Fibroblast of mammary gland (primary cell): ENCODE results near the gene MIS12.

ENCODE experiments used
- DNase-seq: peaks from one replicate; pipeline ENCODE4 v3.0.0-alpha.2; 2010; ENCODE audit warnings: low read depth
- H3K4me3 ChIP-seq: 2 replicates; pipeline ENCODE4 v1.5.1; 2011; ENCODE audit warnings: low read depth, mild to moderate bottlenecking, low read length, moderate library complexity; ENCODE audit not compliant: control insufficient read depth
- TF ChIP-seq, protein P1 (sequence below): conservative IDR thresholded peaks from 2 replicates; pipeline ENCODE4 v1.5.1; 2011; ENCODE audit warnings: low read depth, low read length, inconsistent platforms; ENCODE audit not compliant: control insufficient read depth, insufficient read depth

Gene MIS12

GRCh38 chr17:5532581-5532980 lies 46.2 kb downstream of the MIS12 start:
- TF ChIP-seq, protein P1, sequence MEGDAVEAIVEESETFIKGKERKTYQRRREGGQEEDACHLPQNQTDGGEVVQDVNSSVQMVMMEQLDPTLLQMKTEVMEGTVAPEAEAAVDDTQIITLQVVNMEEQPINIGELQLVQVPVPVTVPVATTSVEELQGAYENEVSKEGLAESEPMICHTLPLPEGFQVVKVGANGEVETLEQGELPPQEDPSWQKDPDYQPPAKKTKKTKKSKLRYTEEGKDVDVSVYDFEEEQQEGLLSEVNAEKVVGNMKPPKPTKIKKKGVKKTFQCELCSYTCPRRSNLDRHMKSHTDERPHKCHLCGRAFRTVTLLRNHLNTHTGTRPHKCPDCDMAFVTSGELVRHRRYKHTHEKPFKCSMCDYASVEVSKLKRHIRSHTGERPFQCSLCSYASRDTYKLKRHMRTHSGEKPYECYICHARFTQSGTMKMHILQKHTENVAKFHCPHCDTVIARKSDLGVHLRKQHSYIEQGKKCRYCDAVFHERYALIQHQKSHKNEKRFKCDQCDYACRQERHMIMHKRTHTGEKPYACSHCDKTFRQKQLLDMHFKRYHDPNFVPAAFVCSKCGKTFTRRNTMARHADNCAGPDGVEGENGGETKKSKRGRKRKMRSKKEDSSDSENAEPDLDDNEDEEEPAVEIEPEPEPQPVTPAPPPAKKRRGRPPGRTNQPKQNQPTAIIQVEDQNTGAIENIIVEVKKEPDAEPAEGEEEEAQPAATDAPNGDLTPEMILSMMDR = no peak
- H3K4me3 ChIP-seq = no peak overlapping the region
- no peak for DNase-seq

GRCh38 chr17:5533486-5534315 lies 47.3 kb downstream of the MIS12 start:
- no peak for DNase-seq
- no peak overlapping the region for H3K4me3 ChIP-seq
- TF ChIP-seq, protein P1 = no peak

- TF ChIP-seq, protein P1 = no peak
- H3K4me3 ChIP-seq = no peak overlapping the region
- DNase-seq = no peak
Observed at GRCh38 chr17:5535436-5535835, 49.1 kb downstream of the MIS12 start.

DNA sequence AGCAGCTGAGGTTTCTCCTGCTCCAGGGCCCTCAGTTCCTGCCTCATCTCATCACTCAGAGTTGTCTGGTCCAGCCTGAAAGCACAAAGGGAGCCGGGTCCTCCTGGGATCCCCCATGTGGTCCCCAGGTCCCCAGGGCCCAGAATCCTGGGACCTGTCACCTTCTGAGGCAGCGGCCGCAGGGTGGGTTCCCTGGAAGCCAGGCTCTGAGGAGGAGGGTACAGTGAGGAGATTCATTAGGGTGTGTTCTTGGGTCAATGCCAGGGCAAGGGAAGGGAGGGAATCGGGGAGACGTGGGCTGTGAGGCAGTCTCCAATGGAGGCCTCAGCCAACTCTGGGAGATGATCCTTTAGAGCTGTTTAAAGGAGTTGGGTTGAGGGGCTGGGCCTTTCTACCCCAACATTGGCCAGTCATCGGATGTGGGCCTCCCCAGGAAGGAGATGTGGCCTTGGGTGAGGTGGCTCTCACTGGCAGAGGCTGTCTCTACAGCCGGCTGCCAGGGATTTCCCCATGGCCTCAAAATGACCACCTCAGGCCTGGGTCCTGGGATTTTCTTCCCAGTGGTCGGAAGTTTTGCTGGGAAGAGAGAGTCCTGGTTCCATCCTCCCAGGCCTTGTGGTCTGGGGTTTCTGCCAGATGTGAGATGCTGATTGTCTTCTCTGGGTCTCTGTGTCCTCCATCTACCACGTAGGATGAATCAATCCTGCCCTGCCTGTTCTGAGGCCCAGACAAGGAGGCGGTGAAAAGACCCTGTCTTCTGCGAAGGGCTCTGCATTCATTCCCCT lies 50.7 kb downstream of the MIS12 start:
- TF ChIP-seq, protein P1 = no peak
- H3K4me3 ChIP-seq = no peak overlapping the region
- peak; percentile 60 for DNase-seq

DNA sequence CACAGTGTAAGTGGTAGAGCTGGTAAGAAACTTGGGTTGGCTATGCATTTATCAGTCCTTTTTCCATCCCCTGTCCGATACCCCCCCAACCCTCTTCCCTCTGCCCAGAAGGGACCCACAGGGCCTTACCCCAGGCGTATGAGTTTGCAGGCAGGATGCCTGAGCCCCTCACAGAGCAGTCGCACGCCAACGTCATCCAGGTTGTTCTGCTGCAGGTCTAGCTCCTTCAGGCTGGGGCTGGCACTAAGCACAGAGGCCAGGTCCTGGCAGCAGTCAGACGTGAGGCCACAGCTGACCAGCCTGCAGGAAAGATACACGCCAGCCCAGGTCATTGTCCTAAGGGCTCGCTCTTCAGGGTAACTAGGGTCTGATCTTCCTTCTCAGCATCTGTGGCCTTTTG lies 52.9 kb downstream of the MIS12 start:
- no peak overlapping the region for H3K4me3 ChIP-seq
- TF ChIP-seq, protein P1 = no peak
- no peak for DNase-seq

DNA sequence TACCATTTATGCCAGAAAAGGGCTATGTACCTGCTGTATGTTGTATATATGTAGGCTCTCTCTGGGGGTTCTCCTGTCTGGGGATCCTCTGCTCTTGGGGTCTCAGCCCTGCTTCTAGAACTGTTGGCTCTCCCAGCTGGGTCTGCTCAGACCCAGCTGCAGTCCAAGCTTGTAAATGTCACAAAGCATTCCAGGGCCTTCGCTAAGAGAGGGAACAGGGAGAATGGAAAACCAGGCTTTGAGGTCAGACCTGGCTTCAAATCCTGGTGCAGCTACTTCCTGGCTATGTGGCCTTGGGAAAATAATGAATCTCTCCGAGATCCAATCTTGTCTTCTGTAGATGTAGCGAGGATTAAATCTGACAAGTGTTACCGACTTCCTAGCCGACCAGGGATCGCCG lies 54.0 kb downstream of the MIS12 start:
- no peak overlapping the region for H3K4me3 ChIP-seq
- DNase-seq = no peak
- TF ChIP-seq, protein P1 = no peak
